Body of pancreas (tissue), 4 donors: ENCODE data around the gene HTRA3. TPM values are rescaled to one million over a fixed set of nuclear protein-coding genes. Genes with fewer than 3 reads are reported as not detected.

Experiments
- ATAC-seq: fragments of 150-250 bp; one replicate; pipeline ENCODE4 v1.9.1; 2016
- DNase-seq, 4 donors: peaks; one replicate each; pipeline ENCODE4 v3.0.0-alpha.2; 2019
- H3K27ac ChIP-seq, 4 donors: fragments of 200-600 bp; sonication (generic); 1 replicate in 3 of 4; 2 replicates in 1 of 4; pipeline versions ENCODE4 v1.5.1 to v1.6.1; 2016 to 2019; ENCODE audit warnings: mild to moderate bottlenecking in 1 of 4, mixed read lengths in 1 of 4, moderate library complexity in 1 of 4
- H3K27me3 ChIP-seq, 2 donors: fragments of 200-600 bp; sonication (generic); one replicate each; pipeline ENCODE4 v1.6.0; 2016; ENCODE audit warnings: mild to moderate bottlenecking in 1 of 2
- H3K36me3 ChIP-seq, 2 donors: fragments of 200-600 bp; sonication (generic); replicated peaks in 1 of 2; 2 replicates each; pipeline ENCODE4 v1.5.1; 2016; ENCODE audit warnings: low read depth in 2 of 2; ENCODE audit not compliant: insufficient read depth in 1 of 2
- H3K4me1 ChIP-seq: fragments of 200-600 bp; sonication (generic); one replicate; pipeline ENCODE4 v1.6.0; 2016
- H3K4me3 ChIP-seq, 2 donors: fragments of 200-600 bp; sonication (generic); 1 replicate in 1 of 2; 2 replicates in 1 of 2; pipeline ENCODE4 v1.5.1; 2016 to 2019
- H3K9me3 ChIP-seq, 3 donors: fragments of 200-600 bp; sonication (generic); 1 replicate in 2 of 3; 2 replicates in 1 of 3; pipeline ENCODE4 v1.5.1; 2016
- POLR2A ChIP-seq, 3 donors: fragments of 450-650 bp; IDR thresholded peaks; one replicate each; pipeline ENCODE4 v1.6.1; 2016; ENCODE audit warnings: antibody characterized with exemption in 3 of 3, mild to moderate bottlenecking in 2 of 3
- WGBS, 2 donors: methylation state at CpG; one replicate each; pipeline ENCODE4 v1.1.5; 2017; 5-methylcytosine and 5-hydroxymethylcytosine counted together
- intact Hi-C: fragments of 100-400 bp; cut with DNase I; formaldehyde crosslinking; loops from one replicate; pipeline ENCODE4 v1.15.1; 2023
- total RNA-seq, 2 donors: library from RNA; depleted of rRNA; stranded (reverse); fragments of >200 nt; gene quantifications; one replicate each; pipeline ENCODE4 v1.1.0, GENCODE V29; 2016
- TF ChIP-seq, protein P1 (sequence below), 7 experiments: fragments of 450-650 bp in 4 of 7; fragments of 200-600 bp in 3 of 7; sonication (generic) in 3 of 7; IDR thresholded peaks; one replicate each; pipeline ENCODE4 v1.5.1; 2016 to 2019; ENCODE audit warnings: antibody characterized with exemption in 7 of 7

The HTRA3 gene
- total RNA-seq, 2 donors from 2014 or later, result 4.2 to 17.5 TPM

DNA sequence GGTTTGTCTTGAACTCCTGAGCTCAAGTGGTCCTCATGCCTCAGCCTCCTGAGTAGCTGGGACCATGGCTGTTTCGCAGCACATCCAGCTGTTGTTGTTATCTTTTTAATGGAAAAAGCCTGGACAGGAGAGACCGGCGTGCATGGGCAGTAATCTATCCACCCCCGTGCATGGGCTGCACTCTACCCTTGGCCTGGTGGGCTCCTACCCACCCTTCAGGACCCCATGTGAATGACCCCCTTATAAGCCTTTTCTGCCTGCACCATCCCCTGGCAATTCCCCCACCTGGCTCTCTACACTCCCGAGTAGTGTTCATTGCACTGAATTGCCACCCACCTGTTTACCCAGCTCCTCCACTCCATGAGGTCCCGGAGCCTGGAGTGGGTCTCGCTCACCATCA lies 18.9 kb upstream of the HTRA3 start:
- Histone ChIP-seq H3K4me1 (no peaks in the 10 kb centered on the region), H3K27ac (no peak overlapping the region), H3K9me3 (no peaks in the 10 kb centered on the region), H3K27me3 (no peaks in the 10 kb centered on the region), H3K4me3 (no peak overlapping the region), H3K36me3 (no peaks in the 10 kb centered on the region)
- DNase-seq (no peak), ATAC-seq (no peak)
- WGBS, 2 donors, result 71 to 91% methylated on average over 7 of the region's 7 CpGs
- intact Hi-C loops, result no loop called here
- no peak for TF ChIP-seq POLR2A (IDR thresholded peaks at IDR 0.05)
- TF ChIP-seq, protein P1, sequence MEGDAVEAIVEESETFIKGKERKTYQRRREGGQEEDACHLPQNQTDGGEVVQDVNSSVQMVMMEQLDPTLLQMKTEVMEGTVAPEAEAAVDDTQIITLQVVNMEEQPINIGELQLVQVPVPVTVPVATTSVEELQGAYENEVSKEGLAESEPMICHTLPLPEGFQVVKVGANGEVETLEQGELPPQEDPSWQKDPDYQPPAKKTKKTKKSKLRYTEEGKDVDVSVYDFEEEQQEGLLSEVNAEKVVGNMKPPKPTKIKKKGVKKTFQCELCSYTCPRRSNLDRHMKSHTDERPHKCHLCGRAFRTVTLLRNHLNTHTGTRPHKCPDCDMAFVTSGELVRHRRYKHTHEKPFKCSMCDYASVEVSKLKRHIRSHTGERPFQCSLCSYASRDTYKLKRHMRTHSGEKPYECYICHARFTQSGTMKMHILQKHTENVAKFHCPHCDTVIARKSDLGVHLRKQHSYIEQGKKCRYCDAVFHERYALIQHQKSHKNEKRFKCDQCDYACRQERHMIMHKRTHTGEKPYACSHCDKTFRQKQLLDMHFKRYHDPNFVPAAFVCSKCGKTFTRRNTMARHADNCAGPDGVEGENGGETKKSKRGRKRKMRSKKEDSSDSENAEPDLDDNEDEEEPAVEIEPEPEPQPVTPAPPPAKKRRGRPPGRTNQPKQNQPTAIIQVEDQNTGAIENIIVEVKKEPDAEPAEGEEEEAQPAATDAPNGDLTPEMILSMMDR (IDR thresholded peaks at IDR 0.05), result no peak

DNA sequence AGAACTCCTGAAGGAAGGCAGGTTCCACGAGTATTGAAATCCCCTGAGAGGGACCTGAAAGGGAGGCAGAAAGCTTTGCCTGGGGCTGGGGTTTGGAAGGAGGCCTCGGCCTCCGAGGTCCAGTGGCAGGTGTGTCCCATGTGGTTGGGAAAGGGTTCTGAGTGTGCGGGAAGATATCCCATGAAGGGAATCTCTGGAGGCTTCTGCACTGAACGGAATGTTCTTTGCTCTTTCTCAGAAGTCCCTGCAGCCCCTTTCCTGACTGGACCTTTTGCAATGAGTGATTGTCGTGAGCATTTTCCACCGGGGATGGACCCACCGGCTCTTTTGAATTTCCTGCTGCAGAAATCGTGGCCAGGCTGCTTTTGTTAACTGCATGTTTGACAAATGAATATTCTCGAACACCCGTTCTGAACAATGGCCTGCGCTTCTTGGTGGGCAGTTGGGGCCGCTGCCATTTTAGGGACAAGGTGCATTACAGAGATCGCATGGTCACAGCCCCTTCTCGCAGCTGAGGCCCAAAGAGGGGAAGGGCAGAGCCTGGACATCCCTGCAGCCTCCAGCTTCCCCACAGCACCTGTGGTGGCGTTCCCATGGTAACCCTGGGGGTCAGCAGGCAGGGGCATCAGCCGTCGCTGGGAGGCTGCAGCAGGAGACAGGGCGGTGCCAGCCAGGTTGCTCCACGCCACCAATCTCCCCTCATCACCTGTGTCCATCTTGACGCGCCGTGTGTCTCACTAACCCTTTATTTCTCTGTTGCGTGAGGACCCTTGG lies 18.3 kb upstream of the HTRA3 start:
- ATAC-seq (no peak), DNase-seq (no peak)
- intact Hi-C loops, result no loop called here
- Histone ChIP-seq H3K4me3 (no peak overlapping the region), H3K27ac (no peak overlapping the region), H3K27me3 (no peaks in the 10 kb centered on the region), H3K9me3 (no peaks in the 10 kb centered on the region), H3K36me3 (no peaks in the 10 kb centered on the region), H3K4me1 (no peaks in the 10 kb centered on the region)
- WGBS, 2 donors, result 73 to 75% methylated on average over 23 to 24 of the region's 24 CpGs
- TF ChIP-seq, protein P1 (IDR thresholded peaks at IDR 0.05), result no peak
- no peak for TF ChIP-seq POLR2A (IDR thresholded peaks at IDR 0.05)

DNA sequence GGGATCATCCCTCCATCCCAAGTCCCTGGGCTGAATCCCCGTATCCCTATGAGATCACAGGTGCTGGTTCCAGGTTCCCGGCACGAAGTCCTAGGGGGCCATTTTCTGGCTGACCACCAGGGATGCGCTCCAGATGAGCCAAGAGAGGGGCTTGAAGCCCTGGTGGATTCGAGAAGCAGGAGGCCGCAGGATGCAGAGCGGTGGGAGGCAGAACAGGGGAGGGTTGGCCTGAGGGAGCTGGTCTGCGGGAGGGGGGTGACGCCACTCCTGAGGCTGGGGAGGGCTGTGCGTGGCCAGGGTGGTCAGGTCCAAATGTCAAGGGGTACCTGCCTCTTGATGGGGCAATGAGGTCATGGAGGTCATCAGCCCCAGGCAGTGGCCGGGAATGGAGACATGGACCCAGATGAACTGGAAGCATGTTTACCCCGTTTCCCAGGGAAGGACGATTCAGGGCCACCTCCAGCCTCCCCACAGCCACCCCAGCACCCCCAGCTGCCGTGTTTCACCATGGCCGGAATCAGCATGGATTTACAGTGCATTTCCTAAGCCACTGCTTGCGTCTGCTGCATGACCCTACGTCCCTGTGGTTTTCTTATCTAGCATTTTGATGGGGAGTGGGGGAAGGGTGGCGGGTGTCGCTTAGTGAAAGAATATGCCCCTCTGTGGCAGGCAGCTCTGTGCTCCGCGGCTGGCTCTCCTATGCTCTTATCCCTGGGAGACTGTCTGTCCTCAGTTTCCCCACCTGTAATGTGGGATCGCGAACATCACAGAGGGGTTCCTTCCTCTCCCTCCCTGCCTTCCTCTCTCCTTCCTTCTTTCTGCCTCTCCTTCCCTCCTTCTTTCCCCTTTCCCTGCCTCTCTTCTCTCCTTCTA lies 17.0 kb upstream of the HTRA3 start:
- 72 to 75% methylated on average over 23 of the region's 23 CpGs for WGBS, 2 donors
- intact Hi-C loops, result no loop called here
- DNase-seq (no peak), ATAC-seq (no peak)
- H3K4me1 ChIP-seq, result no peaks in the 10 kb centered on the region
- no peak for TF ChIP-seq POLR2A (IDR thresholded peaks at IDR 0.05)
- TF ChIP-seq, protein P1 (IDR thresholded peaks at IDR 0.05), result no peak
- no peaks in the 10 kb centered on the region for H3K27me3 ChIP-seq
- no peaks in the 10 kb centered on the region for H3K9me3 ChIP-seq
- no peak overlapping the region for H3K4me3 ChIP-seq
- H3K27ac ChIP-seq, result no peak overlapping the region
- no peaks in the 10 kb centered on the region for H3K36me3 ChIP-seq

DNA sequence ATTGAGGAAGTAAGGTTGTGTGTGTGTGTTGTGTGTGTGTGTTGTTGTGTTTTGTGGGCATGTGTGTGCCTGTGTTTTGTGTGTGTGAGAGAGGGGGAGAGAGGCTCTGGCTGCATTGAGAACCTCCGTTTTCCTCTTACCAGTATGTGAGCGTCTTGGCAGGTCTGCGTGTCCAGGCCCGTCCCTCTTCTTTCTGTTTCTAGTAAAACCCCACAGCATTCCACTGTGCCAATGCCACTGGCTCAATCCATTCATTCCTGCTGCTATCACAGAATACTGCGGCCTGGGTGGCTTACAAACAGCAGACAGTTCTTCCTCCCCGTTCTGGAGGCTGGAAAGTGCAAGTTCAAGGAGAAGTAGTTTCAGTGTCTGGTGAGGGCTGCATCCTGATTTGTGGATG lies 15.5 kb upstream of the HTRA3 start:
- whole genome bisulfite sequencing, 2 donors, result 75 to 79% methylated on average over 6 of the region's 6 CpGs

More for the DNA sequence above, 15.5 kb upstream of the HTRA3 start:
- H3K4me3 ChIP-seq, result no peak overlapping the region
- intact Hi-C loops, result no loop called here
- H3K4me1 ChIP-seq, result no peaks in the 10 kb centered on the region
- DNase-seq, result no peak
- no peaks in the 10 kb centered on the region for H3K27me3 ChIP-seq
- no peaks in the 10 kb centered on the region for H3K36me3 ChIP-seq
- H3K9me3 ChIP-seq, result no peaks in the 10 kb centered on the region
- no peak overlapping the region for H3K27ac ChIP-seq
- ATAC-seq, result no peak
- TF ChIP-seq, protein P1 (IDR thresholded peaks at IDR 0.05), result no peak
- no peak for TF ChIP-seq POLR2A (IDR thresholded peaks at IDR 0.05)
